MM.1S (cell line): ENCODE measurements around the gene CELA2A.

Experiments
- CTCF ChIP-seq: fragments of 300-600 bp; sonication (generic); IDR thresholded peaks from 2 replicates; pipeline ENCODE4 v1.5.1; 2016; ENCODE audit warnings: antibody characterized with exemption, low read length, mixed read lengths
- EZH2 ChIP-seq: fragments of 300-600 bp; sonication (generic); optimal IDR thresholded peaks from 2 replicates; pipeline ENCODE3; 2017; ENCODE audit warnings: low read depth, mild to moderate bottlenecking, antibody characterized with exemption, low read length, mixed read lengths

GRCh38 chr1:15475752-15476314, 19.3 kb downstream of the CELA2A start, which contains the start of gene CELA2B:
- no peak for TF ChIP-seq CTCF
- no peak for TF ChIP-seq EZH2
